ENCODE measurements around the gene SSRP1. TPM values are rescaled to one million over a fixed set of nuclear protein-coding genes. Genes with fewer than 3 reads are reported as not detected.

The SSRP1 gene
- total RNA-seq, 4 donors from 2014 or later, result 76.6 to 155 (median 137) TPM

- ATAC-seq (peak; percentile 84 to 92), DNase-seq (peak; percentile 46 to 70)
- intact Hi-C loops (cut with DNase I; ENCODE audit: low total_unique reads) (loop anchor here (5.0 to 10.0 kb wide), 5 partner anchors 112 to 501 kb away; no protein-coding TSS in a partner anchor), in situ Hi-C loops (cut with MboI; ENCODE audit: low sequenced_read_pairs in 4 of 4) (loop anchor here (10.0 to 25.0 kb wide), 6 partner anchors 108 to 417 kb away; partner anchors contain the start of genes YPEL4 (in 3 of the 4), APLNR (in 1 of the 4), BTBD18 (in 1 of the 4) and CTNND1 (in 1 of the 4))
- no peaks in the 10 kb centered on the region for H3K27me3 ChIP-seq
- no peak overlapping the region for H3K27ac ChIP-seq
- no peaks in the 10 kb centered on the region for H3K9me3 ChIP-seq
- no peak for TF ChIP-seq POLR2A (IDR thresholded peaks at IDR 0.05)
- TF ChIP-seq CTCF (IDR thresholded peaks at IDR 0.05 in 4 of 5, conservative IDR thresholded peaks at IDR 0.05 in 1 of 5), result peak; percentile 37 to 90 (median 68)
- no peak overlapping the region for H3K4me3 ChIP-seq
- H3K4me1 ChIP-seq, result no peaks in the 10 kb centered on the region
- H3K36me3 ChIP-seq, result no peaks in the 10 kb centered on the region
Measured at GRCh38 chr11:57345555-57346211, 10.0 kb upstream of the SSRP1 start.

- Histone ChIP-seq H3K4me1 (no peaks in the 10 kb centered on the region), H3K36me3 (no peaks in the 10 kb centered on the region), H3K27me3 (no peaks in the 10 kb centered on the region), H3K9me3 (no peaks in the 10 kb centered on the region), H3K27ac (no peak overlapping the region), H3K4me3 (no peak overlapping the region)
- intact Hi-C loops (cut with DNase I; ENCODE audit: low total_unique reads), result loop anchor here (5.0 to 10.0 kb wide), 5 partner anchors 112 to 500 kb away; no protein-coding TSS in a partner anchor
- in situ Hi-C loops (cut with MboI; ENCODE audit: low sequenced_read_pairs in 4 of 4), result loop anchor here (10.0 to 25.0 kb wide), 6 partner anchors 108 to 417 kb away; partner anchors contain the start of genes YPEL4 (in 3 of the 4), APLNR (in 1 of the 4), BTBD18 (in 1 of the 4) and CTNND1 (in 1 of the 4)
- ATAC-seq (no peak), DNase-seq (no peak)
- TF ChIP-seq CTCF (IDR thresholded peaks at IDR 0.05 in 4 of 5, conservative IDR thresholded peaks at IDR 0.05 in 1 of 5) (no peak), POLR2A (IDR thresholded peaks at IDR 0.05) (no peak)
Measured at GRCh38 chr11:57344826-57345225, 9.1 kb upstream of the SSRP1 start.

- in situ Hi-C loops (cut with MboI; ENCODE audit: low sequenced_read_pairs in 4 of 4), result loop anchor here (10.0 to 25.0 kb wide), 6 partner anchors 107 to 418 kb away; partner anchors contain the start of genes YPEL4 (in 3 of the 4), APLNR (in 1 of the 4), BTBD18 (in 1 of the 4) and CTNND1 (in 1 of the 4)
- no peak for ATAC-seq
- no peaks in the 10 kb centered on the region for H3K9me3 ChIP-seq
Measured at GRCh38 chr11:57343825-57344224, 8.1 kb upstream of the SSRP1 start.

GRCh38 chr11:57342702-57343101, 7.0 kb upstream of the SSRP1 start:
- TF ChIP-seq POLR2A (IDR thresholded peaks at IDR 0.05) (no peak), CTCF (IDR thresholded peaks at IDR 0.05 in 4 of 5, conservative IDR thresholded peaks at IDR 0.05 in 1 of 5) (no peak)
- no peaks in the 10 kb centered on the region for H3K27me3 ChIP-seq
- H3K4me3 ChIP-seq, result no peak overlapping the region
- in situ Hi-C loops (cut with MboI; ENCODE audit: low sequenced_read_pairs in 4 of 4), result loop anchor here (10.0 to 25.0 kb wide), 6 partner anchors 105 to 420 kb away; partner anchors contain the start of genes YPEL4 (in 3 of the 4), APLNR (in 1 of the 4), BTBD18 (in 1 of the 4) and CTNND1 (in 1 of the 4)
- no peaks in the 10 kb centered on the region for H3K36me3 ChIP-seq
- H3K9me3 ChIP-seq, result no peaks in the 10 kb centered on the region
- no peak for DNase-seq
- no peak for ATAC-seq
- intact Hi-C loops (cut with DNase I; ENCODE audit: low total_unique reads), result loop anchor here (10.0 kb wide), 1 partner anchor 498 kb away; no protein-coding TSS in a partner anchor
- H3K4me1 ChIP-seq, result no peaks in the 10 kb centered on the region
- no peak overlapping the region for H3K27ac ChIP-seq

More at GRCh38 chr11:57343825-57344224, 8.1 kb upstream of the SSRP1 start:
- intact Hi-C loops (cut with DNase I; ENCODE audit: low total_unique reads), result loop anchor here (10.0 kb wide), 1 partner anchor 499 kb away; no protein-coding TSS in a partner anchor
- Histone ChIP-seq H3K36me3 (no peaks in the 10 kb centered on the region), H3K27ac (no peak overlapping the region), H3K4me3 (no peak overlapping the region), H3K27me3 (no peaks in the 10 kb centered on the region), H3K4me1 (no peaks in the 10 kb centered on the region)
- TF ChIP-seq CTCF (IDR thresholded peaks at IDR 0.05 in 4 of 5, conservative IDR thresholded peaks at IDR 0.05 in 1 of 5) (no peak), POLR2A (IDR thresholded peaks at IDR 0.05) (no peak)
- DNase-seq, result no peak

Measured in gastrocnemius medialis (tissue), 4 donors.